Renal cortex interstitium (tissue), 15 donors: ENCODE data around the gene CENPVL1. TPM values are rescaled to one million over a fixed set of nuclear protein-coding genes. Genes with fewer than 3 reads are reported as not detected.
"Not testable (repeated sequence)": the region's sequence is repeated elsewhere in the genome, so short reads cannot be mapped to it uniquely, and the experiment has no call there.

Source experiments
- DNase-seq, 11 donors: peaks; one replicate each; pipeline ENCODE4 v3.0.0-alpha.2; 2013; ENCODE audit warnings: low read depth in 9 of 11, low spot score in 4 of 11; ENCODE audit errors: extremely low read depth in 1 of 11
- long read RNA-seq, 16 experiments: transcript quantifications; one replicate each; lab custom pipeline, GENCODE V29; 2026
- polyA plus RNA-seq, 3 donors: library from polyadenylated mRNA; unstranded; fragments of 120-200 nt; gene quantifications; one replicate each; pipeline ENCODE4 v1.2.1, GENCODE V29; 2013; ENCODE audit not compliant: insufficient read length in 3 of 3

CENPVL1 gene
- under 1 TPM in 2 of 3 donors, not detected in 1; 0.22 to 0.32 TPM for polyA plus RNA-seq
- long read RNA-seq, donor 1 = 0 reads
- long read RNA-seq, donor 2 = 0 reads
- long read RNA-seq, donor 3 = 0 reads
- long read RNA-seq, donor 4 = 0 reads
- long read RNA-seq, donor 5 = 0 reads
- long read RNA-seq, donor 6 = 0 reads
- long read RNA-seq, donor 7 = 0 reads
- long read RNA-seq, donor 8 = 0 reads
- long read RNA-seq, donor 9 = 0 reads
- long read RNA-seq, donor 10 = 0 reads
- long read RNA-seq, donor 11 = 0 reads
- long read RNA-seq, donor 12 = 0 reads
- long read RNA-seq, donor 13, partial matches to known transcripts = 0 of 1 reads
- long read RNA-seq, donor 13, other reads (novel, unspliced or antisense) = 0 of 1 reads
- long read RNA-seq, donor 14 = 0 reads
- long read RNA-seq, donor 15, partial matches to known transcripts = 0 of 1 reads
- long read RNA-seq, donor 15, other reads (novel, unspliced or antisense) = 0 of 1 reads
- long read RNA-seq, donor 16 = 0 reads

DNA sequence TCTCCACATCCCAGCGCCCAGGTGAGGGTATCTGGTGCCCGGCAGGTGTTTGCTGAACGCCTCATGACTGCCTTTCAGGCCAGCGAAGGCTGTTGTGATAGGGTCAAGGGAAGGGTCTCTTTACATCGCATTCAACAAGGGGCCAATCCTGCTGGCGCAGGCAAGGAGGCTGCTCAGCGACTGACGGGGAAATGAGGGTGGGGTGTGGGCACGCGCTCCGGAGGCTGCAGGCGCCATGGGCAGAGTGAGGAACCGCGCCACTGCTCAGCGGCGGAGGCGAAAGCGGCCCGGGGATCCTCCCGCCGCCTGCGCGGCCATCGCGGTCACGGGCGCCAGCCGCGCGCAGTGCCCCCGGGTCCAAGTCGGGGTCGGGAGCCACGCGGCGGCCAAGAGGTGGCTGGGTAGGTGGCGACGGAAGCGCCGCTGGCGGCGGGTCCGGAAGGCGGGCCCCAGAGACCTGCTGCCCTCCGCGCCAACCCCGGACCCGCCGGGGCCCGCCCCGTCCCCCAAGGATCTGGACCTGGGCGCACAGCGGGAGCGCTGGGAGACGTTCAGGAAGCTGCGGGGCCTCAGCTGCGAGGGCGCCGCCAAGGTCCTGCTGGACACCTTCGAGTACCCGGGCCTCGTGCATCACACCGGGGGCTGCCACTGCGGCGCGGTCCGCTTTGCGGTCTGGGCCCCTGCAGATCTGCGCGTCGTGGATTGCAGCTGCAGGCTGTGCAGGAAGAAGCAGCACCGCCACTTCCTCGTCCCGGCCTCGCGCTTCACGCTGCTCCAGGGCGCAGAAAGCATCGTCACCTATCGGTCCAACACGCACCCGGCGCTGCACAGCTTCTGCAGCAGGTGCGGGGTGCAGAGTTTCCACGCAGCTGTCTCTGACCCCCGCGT, at the start of gene CENPVL1:
CENPVL1 (plus strand) TSS at position 236 of the 888 bp plus-strand sequence; CDS start at position 236, 0 bp downstream.
- not testable (repeated sequence) for DNase-seq

DNA sequence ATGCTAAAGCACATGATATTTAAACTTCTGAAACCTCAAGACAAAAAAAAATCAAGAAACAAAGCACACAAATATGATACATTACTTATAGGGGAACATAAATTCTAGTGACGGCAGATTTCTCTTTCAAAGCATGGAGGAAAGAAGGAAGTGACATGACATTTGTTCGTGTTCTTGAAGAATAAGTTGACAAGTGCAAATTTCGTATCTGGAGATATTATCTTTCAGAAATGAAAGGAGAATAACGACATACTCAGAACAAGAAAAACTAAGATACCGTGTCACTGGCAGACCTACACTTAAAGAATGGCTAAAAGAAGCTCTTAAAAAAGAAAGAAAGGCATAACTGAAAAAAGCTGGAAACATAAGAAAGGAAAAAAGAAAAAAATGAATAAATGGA, 44.3 kb upstream of the CENPVL1 start:
- no peak for DNase-seq

DNA sequence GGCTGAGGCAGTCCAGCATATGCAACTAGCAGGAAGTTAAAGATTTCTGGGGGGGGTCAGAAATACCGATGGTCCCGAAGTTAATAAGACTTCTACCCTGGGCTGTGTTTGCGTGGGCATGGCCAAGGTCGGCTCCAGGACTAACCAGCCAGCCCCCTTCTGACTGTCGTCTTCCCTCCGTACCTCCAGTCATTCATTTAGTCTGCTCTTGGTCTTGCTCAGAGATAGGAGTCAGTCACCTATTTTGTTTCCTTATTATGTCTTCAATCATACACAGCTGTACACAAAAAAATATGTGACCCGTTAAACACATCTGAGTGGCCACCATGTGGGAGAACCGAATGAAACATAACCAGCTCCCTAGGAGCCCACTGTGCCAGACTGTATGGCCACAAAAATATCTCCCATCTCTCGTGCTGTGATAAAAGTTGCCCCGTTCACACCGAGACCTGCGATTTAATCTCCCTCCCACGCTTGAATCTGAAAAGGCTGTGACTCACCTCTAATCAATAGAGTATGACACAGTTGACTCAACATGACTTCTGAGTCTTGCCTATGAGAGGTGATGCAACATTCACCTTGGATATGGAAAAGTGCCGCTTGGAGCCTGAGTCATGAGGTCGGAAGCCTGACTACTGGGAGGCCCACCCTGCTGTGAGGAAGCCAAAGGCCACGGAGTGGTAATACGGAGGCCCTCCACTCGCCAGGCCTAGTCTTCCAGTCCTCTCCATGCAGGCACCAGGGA, 30.5 kb upstream of the CENPVL1 start:
- not testable (repeated sequence) for DNase-seq

DNA sequence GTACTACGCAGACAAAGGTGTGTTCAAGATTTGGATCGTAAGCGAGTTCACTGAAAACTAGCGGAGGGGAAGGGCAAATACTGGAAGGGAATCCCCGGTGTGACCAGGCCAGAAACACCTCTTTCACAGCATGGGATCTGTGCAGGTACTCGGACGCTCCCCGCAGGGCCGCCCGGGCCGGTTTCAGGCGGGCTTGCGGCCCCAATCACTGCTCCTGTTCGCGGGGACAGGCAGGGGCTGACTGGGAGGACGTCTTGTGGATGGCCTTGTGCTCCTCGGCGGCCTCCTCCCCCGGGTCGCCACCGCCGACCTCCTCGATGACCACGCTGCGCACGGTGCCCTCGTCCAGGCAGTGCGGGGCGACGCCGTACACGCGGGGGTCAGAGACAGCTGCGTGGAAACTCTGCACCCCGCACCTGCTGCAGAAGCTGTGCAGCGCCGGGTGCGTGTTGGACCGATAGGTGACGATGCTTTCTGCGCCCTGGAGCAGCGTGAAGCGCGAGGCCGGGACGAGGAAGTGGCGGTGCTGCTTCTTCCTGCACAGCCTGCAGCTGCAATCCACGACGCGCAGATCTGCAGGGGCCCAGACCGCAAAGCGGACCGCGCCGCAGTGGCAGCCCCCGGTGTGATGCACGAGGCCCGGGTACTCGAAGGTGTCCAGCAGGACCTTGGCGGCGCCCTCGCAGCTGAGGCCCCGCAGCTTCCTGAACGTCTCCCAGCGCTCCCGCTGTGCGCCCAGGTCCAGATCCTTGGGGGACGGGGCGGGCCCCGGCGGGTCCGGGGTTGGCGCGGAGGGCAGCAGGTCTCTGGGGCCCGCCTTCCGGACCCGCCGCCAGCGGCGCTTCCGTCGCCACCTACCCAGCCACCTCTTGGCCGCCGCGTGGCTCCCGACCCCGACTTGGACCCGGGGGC, 28.2 kb upstream of the CENPVL1 start:
- DNase-seq = not testable (repeated sequence)

DNA sequence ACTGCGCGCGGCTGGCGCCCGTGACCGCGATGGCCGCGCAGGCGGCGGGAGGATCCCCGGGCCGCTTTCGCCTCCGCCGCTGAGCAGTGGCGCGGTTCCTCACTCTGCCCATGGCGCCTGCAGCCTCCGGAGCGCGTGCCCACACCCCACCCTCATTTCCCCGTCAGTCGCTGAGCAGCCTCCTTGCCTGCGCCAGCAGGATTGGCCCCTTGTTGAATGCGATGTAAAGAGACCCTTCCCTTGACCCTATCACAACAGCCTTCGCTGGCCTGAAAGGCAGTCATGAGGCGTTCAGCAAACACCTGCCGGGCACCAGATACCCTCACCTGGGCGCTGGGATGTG, 27.6 kb upstream of the CENPVL1 start, which contains the start of gene CENPVL2:
CENPVL2 (minus strand) TSS at position 112 of the 343 bp plus-strand sequence; CDS start at position 112, 0 bp downstream.
- DNase-seq = not testable (repeated sequence)

DNA sequence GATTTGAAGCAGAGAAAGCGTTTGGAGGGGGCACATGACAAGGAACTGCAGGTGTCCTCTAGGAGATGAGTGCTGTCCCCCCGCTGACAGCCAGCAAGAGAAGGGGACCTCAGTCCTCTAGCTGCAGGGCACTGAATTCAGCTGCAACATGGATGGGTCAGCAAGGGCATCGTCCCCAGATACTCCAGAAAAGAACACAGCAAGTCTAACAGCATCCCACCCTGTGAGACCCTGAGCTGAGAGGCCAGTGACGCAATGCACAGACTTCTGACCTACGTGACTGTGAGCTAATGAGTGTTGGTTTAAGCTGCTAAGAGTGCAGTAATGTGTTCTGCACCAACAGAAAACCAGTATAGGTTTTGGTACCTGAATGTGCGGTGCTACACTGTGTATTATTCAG, 16.1 kb upstream of the CENPVL1 start:
- no peak for DNase-seq

DNA sequence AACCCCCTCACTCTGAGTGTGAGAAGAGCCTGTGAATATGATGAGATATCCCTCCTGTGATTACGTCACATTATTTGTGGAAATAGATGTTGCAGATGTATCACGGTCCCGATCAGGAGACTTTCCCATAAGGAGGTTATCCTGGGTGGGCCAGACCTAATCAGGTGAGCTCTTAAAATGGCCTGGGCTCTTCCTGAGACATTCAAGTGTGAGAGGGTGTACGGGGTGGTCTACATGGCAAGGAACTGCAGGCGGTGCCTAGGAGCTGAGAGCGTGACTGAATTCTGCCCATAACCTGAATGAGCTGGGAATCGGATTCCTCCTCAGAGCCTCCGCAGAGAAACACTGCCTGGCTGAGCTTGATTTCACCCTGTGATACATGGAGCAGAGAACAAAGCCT, 12.9 kb upstream of the CENPVL1 start:
- no peak for DNase-seq

DNA sequence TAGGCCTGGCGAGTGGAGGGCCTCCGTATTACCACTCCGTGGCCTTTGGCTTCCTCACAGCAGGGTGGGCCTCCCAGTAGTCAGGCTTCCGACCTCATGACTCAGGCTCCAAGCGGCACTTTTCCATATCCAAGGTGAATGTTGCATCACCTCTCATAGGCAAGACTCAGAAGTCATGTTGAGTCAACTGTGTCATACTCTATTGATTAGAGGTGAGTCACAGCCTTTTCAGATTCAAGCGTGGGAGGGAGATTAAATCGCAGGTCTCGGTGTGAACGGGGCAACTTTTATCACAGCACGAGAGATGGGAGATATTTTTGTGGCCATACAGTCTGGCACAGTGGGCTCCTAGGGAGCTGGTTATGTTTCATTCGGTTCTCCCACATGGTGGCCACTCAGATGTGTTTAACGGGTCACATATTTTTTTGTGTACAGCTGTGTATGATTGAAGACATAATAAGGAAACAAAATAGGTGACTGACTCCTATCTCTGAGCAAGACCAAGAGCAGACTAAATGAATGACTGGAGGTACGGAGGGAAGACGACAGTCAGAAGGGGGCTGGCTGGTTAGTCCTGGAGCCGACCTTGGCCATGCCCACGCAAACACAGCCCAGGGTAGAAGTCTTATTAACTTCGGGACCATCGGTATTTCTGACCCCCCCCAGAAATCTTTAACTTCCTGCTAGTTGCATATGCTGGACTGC, 2.8 kb downstream of the CENPVL1 start:
- not testable (repeated sequence) for DNase-seq

DNA sequence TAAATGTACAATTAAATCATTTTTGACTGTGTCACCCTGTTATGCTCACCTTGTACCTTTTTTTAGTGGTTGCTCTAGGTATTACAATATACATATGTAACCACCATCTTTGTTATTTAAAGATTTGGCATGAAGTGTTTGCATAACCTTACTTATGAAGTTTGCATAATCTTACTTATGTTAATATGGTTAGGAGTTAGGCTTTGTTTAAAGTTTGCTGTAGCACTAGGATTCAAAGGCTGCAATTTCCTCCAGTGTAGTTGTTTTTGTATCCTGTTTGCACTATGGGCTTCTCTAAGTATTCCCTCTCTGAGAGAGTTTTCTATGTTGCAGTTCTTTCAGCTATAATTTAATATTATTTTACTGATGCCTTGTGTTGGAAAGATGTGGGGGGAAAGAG, 17.9 kb downstream of the CENPVL1 start:
- no peak for DNase-seq

DNA sequence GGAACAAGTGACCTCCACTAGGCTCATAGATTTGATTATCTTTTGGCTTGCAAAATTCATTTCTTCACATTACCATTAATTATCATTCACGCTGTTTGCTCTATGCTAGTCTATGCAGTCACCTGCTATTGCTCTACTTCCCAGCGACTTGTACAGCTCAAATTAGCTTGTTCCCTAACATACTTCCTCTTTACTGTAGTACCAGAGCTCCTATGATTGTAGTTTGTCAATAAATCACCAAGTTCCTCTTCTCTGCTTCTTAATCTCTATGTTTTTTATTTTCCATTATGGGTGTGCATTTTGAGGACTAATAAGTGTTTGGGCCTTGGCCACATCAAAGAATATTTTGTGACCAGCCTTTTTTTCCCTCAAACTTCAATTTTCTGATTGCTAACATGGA, 26.8 kb downstream of the CENPVL1 start:
- DNase-seq = no peak

DNA sequence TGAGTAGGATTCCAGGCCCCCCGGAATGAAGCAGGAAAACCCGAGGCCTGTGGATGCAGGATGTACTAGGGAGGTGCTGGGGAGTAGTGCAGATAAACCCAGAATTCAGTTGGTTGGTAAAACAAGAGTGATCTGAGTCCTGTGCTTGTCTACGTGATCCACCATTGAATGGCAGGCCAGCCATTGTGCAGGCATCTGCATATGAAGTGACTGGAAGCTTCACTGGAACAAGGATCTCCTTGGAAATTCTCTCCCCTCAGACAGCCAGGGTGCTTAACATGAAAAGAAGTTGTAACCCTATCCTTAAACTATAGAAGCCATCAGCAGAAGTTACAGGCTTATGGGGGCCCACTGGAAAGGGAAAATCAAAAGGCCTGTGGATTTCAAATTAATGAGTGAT, 32.3 kb downstream of the CENPVL1 start:
- DNase-seq = no peak

DNA sequence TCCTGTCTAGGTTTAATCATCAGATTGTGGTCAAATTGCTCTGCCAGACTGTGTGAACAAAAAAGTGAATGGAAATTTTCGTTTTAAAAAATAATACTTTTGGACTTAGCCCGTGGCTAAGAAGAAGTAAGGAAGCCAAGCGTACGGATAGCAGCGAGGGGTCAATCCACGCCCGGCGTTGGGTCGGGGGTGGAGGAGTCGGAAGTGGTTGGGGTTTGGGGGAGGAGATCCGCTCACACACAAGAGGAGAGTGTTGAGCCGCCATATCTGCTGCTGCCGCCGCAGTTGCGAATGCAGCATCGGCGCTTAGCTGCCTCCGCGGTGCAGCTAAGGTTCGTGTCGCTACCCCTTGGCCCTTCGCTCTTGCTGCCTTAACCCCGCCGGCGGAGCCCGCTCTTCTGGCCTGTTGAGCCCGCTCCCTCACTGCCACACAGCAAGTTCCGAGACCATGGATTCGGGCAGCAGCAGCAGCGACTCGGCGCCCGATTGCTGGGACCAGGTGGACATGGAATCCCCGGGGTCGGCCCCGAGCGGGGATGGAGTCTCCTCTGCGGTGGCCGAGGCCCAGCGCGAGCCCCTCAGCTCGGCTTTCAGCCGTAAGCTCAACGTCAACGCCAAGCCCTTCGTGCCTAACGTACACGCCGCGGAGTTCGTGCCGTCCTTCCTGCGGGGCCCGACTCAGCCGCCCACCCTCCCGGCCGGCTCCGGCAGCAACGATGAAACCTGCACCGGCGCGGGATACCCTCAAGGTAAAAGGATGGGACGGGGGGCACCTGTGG, 33.1 kb downstream of the CENPVL1 start, which contains the start of gene GSPT2:
GSPT2 (plus strand) TSS at position 264 of the 779 bp plus-strand sequence; CDS start at position 449, 185 bp downstream.
- peak; percentile 19 to 75 (median 50) for DNase-seq

DNA sequence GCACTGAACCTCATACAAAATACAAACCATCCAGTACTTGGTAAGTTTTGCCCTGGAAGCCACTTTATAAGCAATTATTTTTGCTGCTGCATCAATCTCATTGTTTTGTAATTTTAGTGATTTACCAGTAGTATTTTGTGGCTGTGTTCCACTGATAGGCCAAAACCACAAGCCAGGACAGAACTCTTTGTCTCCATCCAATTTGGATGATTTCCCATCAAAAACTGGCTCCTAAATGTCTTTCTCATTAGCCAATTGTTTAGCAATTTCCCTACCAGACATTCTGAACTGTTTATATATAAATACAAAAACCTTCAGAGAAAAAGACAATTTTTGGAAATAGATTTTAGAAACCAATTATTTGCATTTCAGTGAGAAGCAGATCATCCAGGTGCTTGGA, 37.4 kb downstream of the CENPVL1 start:
- DNase-seq = no peak

DNA sequence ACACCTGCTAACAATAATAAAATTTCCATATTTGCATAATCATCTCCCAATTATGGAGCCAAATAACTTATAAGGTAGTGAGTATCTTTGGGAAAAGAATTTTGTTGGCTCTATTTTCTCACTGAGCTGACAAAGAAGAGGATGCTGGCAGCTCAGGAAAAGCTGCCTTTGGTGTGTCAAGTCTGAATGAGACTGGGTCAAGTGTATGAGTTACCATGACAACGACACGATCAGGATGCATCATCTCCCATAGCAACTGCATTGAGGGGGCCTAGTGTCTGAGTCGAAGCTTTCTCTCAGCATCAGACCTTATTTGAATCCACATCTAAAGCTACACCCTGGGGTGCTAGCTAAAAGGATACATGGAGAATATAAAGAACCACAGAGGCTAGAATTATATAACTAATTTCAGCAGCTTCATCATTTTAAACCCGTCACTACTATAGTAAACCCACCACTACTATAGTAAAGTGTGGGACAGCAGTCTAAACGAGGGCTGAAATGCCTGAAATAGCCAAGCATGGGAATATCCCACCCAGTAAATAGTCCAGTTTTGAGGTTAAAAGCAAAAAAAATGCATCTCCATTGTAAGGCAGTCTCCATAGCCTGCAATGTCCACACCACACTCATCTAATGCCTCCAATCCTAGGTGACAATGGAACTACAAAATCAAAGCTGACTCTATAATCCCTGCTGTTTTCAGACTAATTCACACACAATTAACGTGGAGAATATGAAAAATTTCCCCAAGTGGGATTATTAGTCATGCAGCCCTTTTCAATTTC, 48.9 kb downstream of the CENPVL1 start:
- no peak for DNase-seq

DNA sequence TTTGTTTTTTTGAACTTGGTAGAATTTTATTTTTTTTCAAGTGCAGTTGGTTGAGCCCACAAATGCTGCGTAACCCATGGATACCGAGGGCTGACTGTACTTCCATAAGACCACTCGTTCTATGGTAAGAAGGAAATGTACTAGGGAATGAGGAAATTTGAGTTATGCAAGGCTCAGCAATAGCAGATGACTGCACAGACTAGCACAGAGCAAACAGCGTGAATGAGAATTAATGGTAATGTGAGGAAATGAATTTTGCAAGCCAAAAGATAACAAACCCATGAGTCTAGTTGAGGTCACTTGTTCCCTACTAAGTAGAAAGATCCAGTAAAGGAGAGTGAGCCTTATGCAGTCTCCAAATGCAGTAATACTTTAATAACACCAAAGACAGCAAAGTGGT, 50.3 kb downstream of the CENPVL1 start:
- DNase-seq = no peak
